CD14-positive monocyte (primary cell): ENCODE results near the gene DLG1. TPM values are rescaled to one million over a fixed set of nuclear protein-coding genes. Genes with fewer than 3 reads are reported as not detected.

Experiments
- DNase-seq, 3 donors: peaks; one replicate each; pipeline ENCODE4 v3.0.0-alpha.2; 2011 to 2022
- H2AFZ ChIP-seq: 2 replicates; pipeline ENCODE4 v1.6.0; 2012; ENCODE audit warnings: mild to moderate bottlenecking, low read depth, low read length, inconsistent platforms; ENCODE audit not compliant: insufficient read depth, poor library complexity, severe bottlenecking
- H3K27ac ChIP-seq, 2 donors: 1 replicate in 1 of 2; 2 replicates in 1 of 2; pipeline ENCODE4 v1.5.1; 2012 to 2013; ENCODE audit warnings: low read length in 2 of 2, control low read depth in 1 of 2, inconsistent platforms in 1 of 2, low read depth in 1 of 2, mild to moderate bottlenecking in 1 of 2
- H3K27me3 ChIP-seq, 2 donors: one replicate each; pipeline versions ENCODE4 v1.6.0 to v1.6.1; 2011 to 2013; ENCODE audit warnings: low read length in 2 of 2; ENCODE audit not compliant: control insufficient read depth in 2 of 2, insufficient read depth in 2 of 2
- H3K36me3 ChIP-seq, 2 donors: replicated peaks in 1 of 2; 1 replicate in 1 of 2; 2 replicates in 1 of 2; pipeline versions ENCODE4 v1.5.1 to v1.6.1; 2012 to 2013; ENCODE audit warnings: low read length in 2 of 2, control low read depth in 1 of 2, inconsistent platforms in 1 of 2, mild to moderate bottlenecking in 1 of 2; ENCODE audit not compliant: insufficient read depth in 2 of 2, control insufficient read depth in 1 of 2
- H3K4me1 ChIP-seq, 2 donors: 1 replicate in 1 of 2; 2 replicates in 1 of 2; pipeline versions ENCODE4 v1.5.1 to v1.6.1; 2012 to 2013; ENCODE audit warnings: low read length in 2 of 2, control low read depth in 1 of 2, inconsistent platforms in 1 of 2, mild to moderate bottlenecking in 1 of 2, moderate library complexity in 1 of 2; ENCODE audit not compliant: insufficient read depth in 2 of 2, control insufficient read depth in 1 of 2
- H3K4me2 ChIP-seq: replicated peaks from 2 replicates; pipeline ENCODE3; 2012; ENCODE audit warnings: low read length, moderate library complexity, mild to moderate bottlenecking; ENCODE audit not compliant: poor library complexity, severe bottlenecking; ENCODE audit errors: extremely low read depth
- H3K4me3 ChIP-seq, 3 experiments: fragments of 200-600 bp in 1 of 3; sonication (generic) in 1 of 3; replicated peaks in 1 of 3; 1 replicate in 2 of 3; 2 replicates in 1 of 3; pipeline ENCODE4 v1.5.1; 2011 to 2013; ENCODE audit warnings: low read length in 3 of 3, mild to moderate bottlenecking in 3 of 3, control low read depth in 2 of 3, low read depth in 2 of 3, inconsistent platforms in 1 of 3, moderate library complexity in 1 of 3
- H3K79me2 ChIP-seq: 2 replicates; pipeline ENCODE4 v1.6.0; 2012; ENCODE audit warnings: mild to moderate bottlenecking, control low read depth, inconsistent platforms, low read length, moderate library complexity; ENCODE audit not compliant: insufficient read depth
- H3K9ac ChIP-seq: 2 replicates; pipeline ENCODE4 v1.6.0; 2017; ENCODE audit warnings: low read length, mild to moderate bottlenecking; ENCODE audit not compliant: insufficient read depth, poor library complexity, severe bottlenecking
- H3K9me3 ChIP-seq, 2 donors: replicated peaks in 1 of 2; 1 replicate in 1 of 2; 2 replicates in 1 of 2; pipeline versions ENCODE4 v1.5.1 to v1.6.1; 2012 to 2013; ENCODE audit warnings: low read length in 2 of 2, control low read depth in 1 of 2; ENCODE audit not compliant: control insufficient read depth in 1 of 2, insufficient read depth in 1 of 2
- H4K20me1 ChIP-seq: 2 replicates; pipeline ENCODE4 v1.6.0; 2012; ENCODE audit warnings: mild to moderate bottlenecking, low read length, control low read depth, moderate library complexity; ENCODE audit not compliant: insufficient read depth
- H3K27ac Mint-ChIP-seq, 7 donors: one replicate each; pipeline ENCODE4 v1.8.0; 2020; ENCODE audit warnings: mild to moderate bottlenecking in 7 of 7, mixed read lengths in 7 of 7, moderate library complexity in 6 of 7, inconsistent platforms in 2 of 7
- H3K27me3 Mint-ChIP-seq, 3 donors: one replicate each; pipeline ENCODE4 v1.8.0; 2021 to 2022; ENCODE audit warnings: low read depth in 3 of 3, mild to moderate bottlenecking in 3 of 3, mixed read lengths in 3 of 3, moderate library complexity in 3 of 3, inconsistent platforms in 1 of 3
- H3K36me3 Mint-ChIP-seq, 2 donors: one replicate each; pipeline ENCODE4 v1.8.0; 2020; ENCODE audit warnings: mixed read lengths in 2 of 2, inconsistent platforms in 1 of 2, mild to moderate bottlenecking in 1 of 2
- H3K4me1 Mint-ChIP-seq: one replicate; pipeline ENCODE4 v1.8.0; 2020; ENCODE audit warnings: mild to moderate bottlenecking, mixed read lengths
- H3K4me3 Mint-ChIP-seq, 2 donors: one replicate each; pipeline ENCODE4 v1.8.0; 2020; ENCODE audit warnings: mild to moderate bottlenecking in 2 of 2, mixed read lengths in 2 of 2, moderate library complexity in 1 of 2
- H3K9me3 Mint-ChIP-seq, 7 donors: one replicate each; pipeline ENCODE4 v1.8.0; 2020 to 2022; ENCODE audit warnings: mixed read lengths in 7 of 7, mild to moderate bottlenecking in 6 of 7, moderate library complexity in 6 of 7, inconsistent platforms in 2 of 7
- WGBS: methylation state at CpG from one replicate; pipeline ENCODE4 v1.1.5; 2013; ENCODE audit warnings: missing lambda C conversion rate; ENCODE audit not compliant: insufficient coverage; 5-methylcytosine and 5-hydroxymethylcytosine counted together
- intact Hi-C, 2 donors: fragments of 100-400 bp; cut with micrococcal nuclease; formaldehyde crosslinking; loops; one replicate each; pipeline versions ENCODE4 v1.15.0 to v1.15.1; 2023
- polyA plus RNA-seq, 3 donors: library from polyadenylated mRNA; depleted of rRNA in 1 of 3; unstranded in 2 of 3; stranded (reverse) in 1 of 3; fragments of 300-500 nt in 2 of 3; fragments of >200 nt in 1 of 3; fragmentation: Illumina TruSeq in 2 of 3; gene quantifications; 1 replicate in 2 of 3; 2 replicates in 1 of 3; pipeline ENCODE4 v1.2.3, GENCODE V29; 2012 to 2021
- small RNA-seq: library from RNA; depleted of rRNA; stranded (forward); fragments of <200 nt; gene quantifications from one replicate; pipeline ENCODE3, GENCODE V24; 2012; ENCODE audit warnings: low read depth; ENCODE audit not compliant: insufficient read length
- TF ChIP-seq, protein P1 (sequence below): fragments of 200-600 bp; IDR thresholded peaks from one replicate; pipeline ENCODE4 v1.8.0; 2022; ENCODE audit warnings: antibody characterized with exemption, mild to moderate bottlenecking

DLG1 gene
- polyA plus RNA-seq, 3 donors, result 6.5 to 21.9 (median 10.2) TPM

DNA sequence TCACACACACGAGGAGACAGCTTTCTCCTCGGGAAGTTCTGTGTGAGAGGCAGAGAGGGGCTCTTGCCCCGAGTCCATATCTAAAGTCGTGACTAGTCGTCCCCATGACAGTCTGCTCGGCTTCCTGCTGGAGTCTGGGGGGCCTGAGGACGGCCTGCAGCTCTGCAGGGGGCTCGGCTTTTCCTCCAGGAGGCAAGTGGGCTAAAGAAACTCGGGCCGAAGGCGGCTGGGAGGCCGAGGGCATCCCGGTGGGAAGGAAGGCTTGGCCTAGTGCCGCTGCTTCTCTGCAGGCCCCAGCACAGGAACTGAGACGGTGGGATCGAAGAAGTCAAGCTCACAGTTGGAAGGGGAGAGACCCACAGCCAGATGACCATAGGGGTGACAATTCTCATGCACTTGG lies 304.4 kb downstream of the DLG1 start:
- Mint-ChIP-seq H3K27ac (no peak overlapping the region), H3K27me3 (peaks cover 0 to 3% (median 1%) of the 10 kb centered on the region in 3 donors), H3K36me3 (no peaks in the 10 kb centered on the region), H3K9me3 (peaks cover 0 to 2% (median 0%) of the 10 kb centered on the region in 7 donors), H3K4me1 (no peaks in the 10 kb centered on the region), H3K4me3 (no peak overlapping the region)
- H4K20me1 ChIP-seq, result no peaks in the 10 kb centered on the region
- H2AFZ ChIP-seq, result no peak overlapping the region
- H3K27me3 ChIP-seq, result no peaks in the 10 kb centered on the region
- 94% methylated on average over 16 of the region's 16 CpGs for WGBS
- no peak overlapping the region for H3K4me3 ChIP-seq
- no peaks in the 10 kb centered on the region for H3K79me2 ChIP-seq
- no peaks in the 10 kb centered on the region for H3K4me1 ChIP-seq
- TF ChIP-seq, protein P1, sequence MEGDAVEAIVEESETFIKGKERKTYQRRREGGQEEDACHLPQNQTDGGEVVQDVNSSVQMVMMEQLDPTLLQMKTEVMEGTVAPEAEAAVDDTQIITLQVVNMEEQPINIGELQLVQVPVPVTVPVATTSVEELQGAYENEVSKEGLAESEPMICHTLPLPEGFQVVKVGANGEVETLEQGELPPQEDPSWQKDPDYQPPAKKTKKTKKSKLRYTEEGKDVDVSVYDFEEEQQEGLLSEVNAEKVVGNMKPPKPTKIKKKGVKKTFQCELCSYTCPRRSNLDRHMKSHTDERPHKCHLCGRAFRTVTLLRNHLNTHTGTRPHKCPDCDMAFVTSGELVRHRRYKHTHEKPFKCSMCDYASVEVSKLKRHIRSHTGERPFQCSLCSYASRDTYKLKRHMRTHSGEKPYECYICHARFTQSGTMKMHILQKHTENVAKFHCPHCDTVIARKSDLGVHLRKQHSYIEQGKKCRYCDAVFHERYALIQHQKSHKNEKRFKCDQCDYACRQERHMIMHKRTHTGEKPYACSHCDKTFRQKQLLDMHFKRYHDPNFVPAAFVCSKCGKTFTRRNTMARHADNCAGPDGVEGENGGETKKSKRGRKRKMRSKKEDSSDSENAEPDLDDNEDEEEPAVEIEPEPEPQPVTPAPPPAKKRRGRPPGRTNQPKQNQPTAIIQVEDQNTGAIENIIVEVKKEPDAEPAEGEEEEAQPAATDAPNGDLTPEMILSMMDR, result no peak
- intact Hi-C loops, result loop anchor here in 1 of 2 donors (10.0 kb wide), 1 partner anchor 51 kb away; no protein-coding TSS in a partner anchor
- H3K9me3 ChIP-seq, result no peaks in the 10 kb centered on the region
- H3K9ac ChIP-seq, result no peak overlapping the region
- no peaks in the 10 kb centered on the region for H3K36me3 ChIP-seq
- no peak overlapping the region for H3K27ac ChIP-seq
- H3K4me2 ChIP-seq, result no peak overlapping the region
- DNase-seq, result no peak

Small RNA genes lying within 50 kb of the gene (small RNA-seq; reads per million reads assigned to genes)
- gene MIR4797, result not detected
